WTC11 (cell line): ENCODE results near the gene CYBA.

Experiments
- ATF2 ChIP-seq: sonication (generic); formaldehyde crosslinking; IDR thresholded peaks from 2 replicates; pipeline ENCODE4 v1.8.1; 2022; ENCODE audit warnings: low read depth, missing genetic modification reagents, borderline replicate concordance
- CTCF ChIP-seq: fragments of 200-600 bp; IDR thresholded peaks from 2 replicates; pipeline ENCODE4 v1.8.0; 2022; ENCODE audit warnings: antibody characterized with exemption
- FOXJ3 ChIP-seq: sonication (generic); formaldehyde crosslinking; IDR thresholded peaks from 2 replicates; pipeline ENCODE4 v1.9.0; 2021; ENCODE audit warnings: missing genetic modification reagents, mild to moderate bottlenecking, borderline replicate concordance
- IRF2 ChIP-seq: sonication (generic); formaldehyde crosslinking; IDR thresholded peaks from 2 replicates; pipeline ENCODE4 v1.8.0; 2022; ENCODE audit warnings: low read depth, missing genetic modification reagents, borderline replicate concordance
- MXD4 ChIP-seq: fragments of 250-450 bp; sonication (Bioruptor Pico); IDR thresholded peaks from 2 replicates; pipeline ENCODE4 v1.8.0; 2021; ENCODE audit warnings: mild to moderate bottlenecking, moderate library complexity, borderline replicate concordance
- NFYB ChIP-seq: sonication (generic); formaldehyde crosslinking; conservative IDR thresholded peaks from 2 replicates; pipeline ENCODE4 v1.8.0; 2022; ENCODE audit warnings: low read depth, missing genetic modification reagents
- SMAD3 ChIP-seq: sonication (generic); formaldehyde crosslinking; IDR thresholded peaks from 2 replicates; pipeline ENCODE4 v1.8.0; 2022; ENCODE audit warnings: missing genetic modification reagents, mild to moderate bottlenecking, borderline replicate concordance
- SMAD4 ChIP-seq: sonication (generic); formaldehyde crosslinking; IDR thresholded peaks from 2 replicates; pipeline ENCODE4 v1.8.0; 2022; ENCODE audit warnings: mild to moderate bottlenecking, missing genetic modification reagents
- SP1 ChIP-seq: sonication (generic); formaldehyde crosslinking; conservative IDR thresholded peaks from 2 replicates; pipeline ENCODE4 v1.8.1; 2022; ENCODE audit warnings: missing genetic modification reagents
- TEAD4 ChIP-seq: sonication (generic); formaldehyde crosslinking; IDR thresholded peaks from 2 replicates; pipeline ENCODE4 v1.8.0; 2022; ENCODE audit warnings: mild to moderate bottlenecking, missing genetic modification reagents
- USF1 ChIP-seq: sonication (generic); formaldehyde crosslinking; IDR thresholded peaks from 2 replicates; pipeline ENCODE4 v1.8.0; 2022; ENCODE audit warnings: mild to moderate bottlenecking, missing genetic modification reagents
- ZNF512 ChIP-seq: sonication (generic); formaldehyde crosslinking; IDR thresholded peaks from 2 replicates; pipeline ENCODE4 v1.8.1; 2022; ENCODE audit warnings: missing genetic modification reagents, borderline replicate concordance

- no peak for TF ChIP-seq TEAD4 (CRISPR knock-in tag)
- no peak for TF ChIP-seq SMAD4 (CRISPR knock-in tag)
- no peak for TF ChIP-seq CTCF
- TF ChIP-seq SP1 (CRISPR knock-in tag) = no peak
- TF ChIP-seq USF1 (CRISPR knock-in tag) = no peak
- TF ChIP-seq FOXJ3 (CRISPR knock-in tag) = no peak
- no peak for TF ChIP-seq SMAD3 (CRISPR knock-in tag)
- TF ChIP-seq NFYB (CRISPR knock-in tag) = no peak
- no peak for TF ChIP-seq MXD4 (CRISPR knock-in tag)
- TF ChIP-seq IRF2 (CRISPR knock-in tag) = no peak
- no peak for TF ChIP-seq ATF2 (CRISPR knock-in tag)
- TF ChIP-seq ZNF512 = no peak
These were observed 36.7 kb downstream of the CYBA start for GRCh38 chr16:88613911-88614817.
